Loucy (cell line): Measurements from ENCODE around the gene PROSER1.

Experiments
- EZH2phosphoT487 ChIP-seq: fragments of 200-600 bp; IDR thresholded peaks from 2 replicates; pipeline ENCODE4 v1.6.1; 2018; ENCODE audit warnings: antibody characterized with exemption, mild to moderate bottlenecking, moderate library complexity, borderline replicate concordance
- TF ChIP-seq, protein P1 (sequence below): fragments of 200-600 bp; sonication (generic); conservative IDR thresholded peaks from 2 replicates; pipeline ENCODE4 v1.5.1; 2014; ENCODE audit warnings: mild to moderate bottlenecking, antibody characterized with exemption, low read length

DNA sequence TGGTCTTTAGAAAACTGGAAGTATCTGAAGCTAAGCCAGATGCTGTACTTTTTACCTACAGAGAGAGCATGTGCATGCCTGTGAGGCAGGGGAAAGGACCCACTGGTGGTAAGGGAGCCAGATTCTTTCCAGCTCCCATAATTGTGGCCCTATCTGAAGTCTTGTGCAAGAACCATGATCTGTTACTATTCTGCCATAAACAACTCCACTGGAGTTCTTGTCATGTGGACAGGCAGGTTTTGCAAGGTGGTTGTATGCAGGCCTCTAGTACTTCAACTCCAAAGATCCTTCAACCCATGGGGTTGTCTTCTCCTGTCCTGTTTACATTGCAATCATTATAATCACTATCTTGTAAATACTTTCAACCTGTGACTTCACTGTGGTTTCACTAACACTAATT is 14.1 kb downstream of the PROSER1 start:
- TF ChIP-seq, protein P1, sequence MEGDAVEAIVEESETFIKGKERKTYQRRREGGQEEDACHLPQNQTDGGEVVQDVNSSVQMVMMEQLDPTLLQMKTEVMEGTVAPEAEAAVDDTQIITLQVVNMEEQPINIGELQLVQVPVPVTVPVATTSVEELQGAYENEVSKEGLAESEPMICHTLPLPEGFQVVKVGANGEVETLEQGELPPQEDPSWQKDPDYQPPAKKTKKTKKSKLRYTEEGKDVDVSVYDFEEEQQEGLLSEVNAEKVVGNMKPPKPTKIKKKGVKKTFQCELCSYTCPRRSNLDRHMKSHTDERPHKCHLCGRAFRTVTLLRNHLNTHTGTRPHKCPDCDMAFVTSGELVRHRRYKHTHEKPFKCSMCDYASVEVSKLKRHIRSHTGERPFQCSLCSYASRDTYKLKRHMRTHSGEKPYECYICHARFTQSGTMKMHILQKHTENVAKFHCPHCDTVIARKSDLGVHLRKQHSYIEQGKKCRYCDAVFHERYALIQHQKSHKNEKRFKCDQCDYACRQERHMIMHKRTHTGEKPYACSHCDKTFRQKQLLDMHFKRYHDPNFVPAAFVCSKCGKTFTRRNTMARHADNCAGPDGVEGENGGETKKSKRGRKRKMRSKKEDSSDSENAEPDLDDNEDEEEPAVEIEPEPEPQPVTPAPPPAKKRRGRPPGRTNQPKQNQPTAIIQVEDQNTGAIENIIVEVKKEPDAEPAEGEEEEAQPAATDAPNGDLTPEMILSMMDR: no peak
- no peak for TF ChIP-seq EZH2phosphoT487
